Measurements from ENCODE around the gene EME2. TPM values are rescaled to one million over a fixed set of nuclear protein-coding genes. Genes with fewer than 3 reads are reported as not detected.

EME2 gene
- total and polyA plus RNA-seq, 2 of the 13 experiments (the other 11 are each of a cell fraction or from before 2014, with no cell fraction given) = 4.4 to 7.6 TPM

DNA sequence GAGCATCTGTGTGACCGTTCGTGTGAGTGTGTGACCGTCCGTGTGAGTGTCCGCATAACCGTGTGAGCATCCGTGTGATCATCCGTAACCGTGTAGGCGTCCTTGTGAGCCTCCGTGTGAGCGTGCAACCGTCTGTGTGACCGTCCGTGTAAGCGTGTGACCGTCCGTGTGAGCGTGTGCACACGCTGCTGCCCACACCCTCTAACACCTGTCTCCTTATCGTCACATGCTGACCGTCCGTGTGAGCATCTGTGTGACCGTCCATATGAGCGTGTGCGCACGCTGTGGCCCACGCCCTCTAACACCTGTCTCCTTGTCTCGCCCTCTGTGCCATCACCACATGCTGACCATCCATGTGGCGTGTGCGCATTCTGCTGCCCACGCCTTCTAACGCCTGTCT is 32.4 kb upstream of the EME2 start:
- intact Hi-C loops (cut with micrococcal nuclease; ENCODE audit: unreplicated experiment) = no loop called here
- no peak overlapping the region for H3K4me2 ChIP-seq (ENCODE audit: low read depth, low read length)
- DNase-seq (ENCODE audit: low spot score) (no peak), ATAC-seq (no peak), FAIRE-seq (no peak)
- H3K9ac ChIP-seq (ENCODE audit: insufficient read depth, low read depth, low read length) = no peak overlapping the region
- H3K4me3 ChIP-seq (replicated peaks in 1 of 3; ENCODE audit: insufficient read depth in 1 of 3, low read depth in 2 of 3, low read length in 3 of 3) = no peak overlapping the region
- CTCF ChIA-PET (ENCODE audit: low intra/inter-chr PET ratio, low total read pairs) = no interaction called here
- H4K20me1 ChIP-seq (ENCODE audit: insufficient read depth, low read length) = no peaks in the 10 kb centered on the region; the same call in 1 of the 2 replicates
- H3K4me1 ChIP-seq (ENCODE audit: insufficient read depth, low read length) = no peaks in the 10 kb centered on the region
- no TSS peak for BruUV-seq (replicated peaks)
- H3K79me2 ChIP-seq (ENCODE audit: insufficient read depth, low read length) = no peaks in the 10 kb centered on the region
- POLR2A ChIA-PET = no interaction called here
- peaks cover 6 to 17% of the 10 kb centered on the region in 2 experiments; a peak in 4 of 5 replicates for H3K36me3 ChIP-seq (replicated peaks in 1 of 2; ENCODE audit: control insufficient read depth in 1 of 2, insufficient read depth in 2 of 2, low read length in 2 of 2)
- H3K27ac ChIP-seq (ENCODE audit: extremely low read length, insufficient read depth, low read length) = no peak overlapping the region
- peaks cover 19% of the 10 kb centered on the region for H3K9me3 ChIP-seq (ENCODE audit: low read length)
- no peaks in the 10 kb centered on the region for H3K27me3 ChIP-seq (ENCODE audit: control insufficient read depth in 1 of 2, insufficient read depth in 2 of 2, low read length in 2 of 2)
- WGBS (ENCODE audit: low lambda C conversion rate) = 97% methylated on average over 32 of the region's 33 CpGs
- in situ Hi-C loops (cut with HindIII; ENCODE audit: extremely low pct_ligation_motif_present, low pct_unique_long_range_greater_than_20kb) = no loop called here
- H2AFZ ChIP-seq (ENCODE audit: low read length) = no peak overlapping the region
- no peak for TF ChIP-seq ZFYVE20 (CRISPR knock-in tag; IDR thresholded peaks at IDR 0.05; ENCODE audit: borderline replicate concordance, low read depth)
- TF ChIP-seq, protein P1, sequence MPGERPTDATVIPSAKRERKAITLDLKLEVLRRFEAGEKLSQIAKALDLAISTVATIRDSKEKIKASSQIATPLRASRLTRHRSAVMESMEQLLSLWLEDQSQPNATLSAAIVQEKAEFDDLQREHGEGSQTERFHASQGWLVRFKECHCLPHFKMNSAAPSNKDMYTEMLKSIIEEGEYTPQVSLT (CRISPR knock-in tag; IDR thresholded peaks at IDR 0.05; ENCODE audit: borderline replicate concordance, low read depth) = no peak
- TF ChIP-seq BRD4 (CRISPR knock-in tag; IDR thresholded peaks at IDR 0.05) = no peak
- TF ChIP-seq E2F2 (CRISPR knock-in tag; IDR thresholded peaks at IDR 0.05; ENCODE audit: borderline replicate concordance) = no peak
- TF ChIP-seq ZNF746 (CRISPR knock-in tag; IDR thresholded peaks at IDR 0.05) = no peak
- TF ChIP-seq SMC3 (IDR thresholded peaks at IDR 0.05; ENCODE audit: low read length) = no peak
- TF ChIP-seq ZNF496 (CRISPR knock-in tag; IDR thresholded peaks at IDR 0.05; ENCODE audit: insufficient replicate concordance) = no peak
- no peak for TF ChIP-seq ZNF142 (CRISPR knock-in tag; IDR thresholded peaks at IDR 0.05)
- TF ChIP-seq THAP11 (CRISPR knock-in tag; IDR thresholded peaks at IDR 0.05) = no peak
- TF ChIP-seq HNF4G (IDR thresholded peaks at IDR 0.05; ENCODE audit: borderline replicate concordance, low read depth, low read length) = no peak
- TF ChIP-seq HNF4G (CRISPR knock-in tag; IDR thresholded peaks at IDR 0.05; ENCODE audit: borderline replicate concordance, low read depth) = no peak
- TF ChIP-seq ZBTB42 (CRISPR knock-in tag; IDR thresholded peaks at IDR 0.05) = no peak
- no peak for TF ChIP-seq PRDM10 (CRISPR knock-in tag; IDR thresholded peaks at IDR 0.05; ENCODE audit: low read depth)
- TF ChIP-seq HOXA3 (CRISPR knock-in tag; IDR thresholded peaks at IDR 0.05) = no peak

All from HepG2 (cell line).